ENCODE measurements around the gene ADGRF3.
"Not testable (repeated sequence)": the region's sequence is repeated elsewhere in the genome, so short reads cannot be mapped to it uniquely, and the experiment has no call there.

ADGRF3 gene

GRCh38 chr2:26268213-26268612, 78.4 kb downstream of the ADGRF3 start:
- no peak for TF ChIP-seq CTCF (conservative IDR thresholded peaks at IDR 0.05; ENCODE audit: low read depth)
- DNase-seq (ENCODE audit: low spot score) = no peak
- H3K27ac ChIP-seq = no peak overlapping the region
- ChIA-PET POLR2A (ENCODE audit: low non-redundant PET) (no interaction called here), CTCF (no interaction called here)

- POLR2A ChIA-PET (ENCODE audit: low non-redundant PET); CTCF ChIA-PET; H3K27ac ChIP-seq; DNase-seq (ENCODE audit: low spot score): not testable (repeated sequence)
These were observed 87.8 kb downstream of the ADGRF3 start for GRCh38 chr2:26258836-26259235.

All from RWPE1 (cell line).